GM12878 (cell line): ENCODE data around the gene ZSCAN26. TPM values are rescaled to one million over a fixed set of nuclear protein-coding genes. Genes with fewer than 3 reads are reported as not detected.

Experiments
- ATAC-seq: fragments of 200-7000 bp; cut with Tn5 transposase; 3 replicates; pipeline ENCODE4 v1.9.1; 2020; ENCODE audit warnings: mild to moderate bottlenecking, moderate library complexity
- BruUV-seq: library from RNA; stranded (reverse); fragments of 400-500 nt; replicated peaks from 2 replicates; lab custom pipeline; 2021; lab: Mats Ljungman, UMichigan
- CTCF ChIA-PET: fragments of 300-600 bp; sonication (Branson Sonifier 250); formaldehyde crosslinking; extraction: SDS; loops from one replicate; lab custom pipeline; 2021; ENCODE audit warnings: inconsistent platforms; lab: Yijun Ruan, JAX
- POLR2A ChIA-PET: fragments of 350-600 bp; formaldehyde crosslinking; extraction: SDS; loops from one replicate; lab custom pipeline; 2021; ENCODE audit warnings: inconsistent platforms; lab: Charles Lee
- RAD21 ChIA-PET: fragments of 300-600 bp; sonication (Branson Sonifier 250); formaldehyde crosslinking; loops from one replicate; lab custom pipeline; 2023; ENCODE audit warnings: antibody characterized with exemption; ENCODE audit not compliant: unreplicated experiment; lab: Charles Lee
- SMC1A ChIA-PET: fragments of 300-600 bp; sonication (Branson Sonifier 250); formaldehyde crosslinking; loops from one replicate; lab custom pipeline; 2023; ENCODE audit not compliant: unreplicated experiment, uncharacterized antibody; lab: Charles Lee
- DNase-seq: peaks from one replicate; pipeline ENCODE4 v3.0.0-alpha.2; 2011; ENCODE audit warnings: low read depth, low spot score
- FAIRE-seq: peaks from 3 replicates; lab custom pipeline; 2011; peaks lifted over from hg19 to GRCh38; lab: Jason Lieb, UNC
- H2AFZ ChIP-seq: 2 replicates; pipeline ENCODE4 v1.6.0; 2011; ENCODE audit warnings: low read depth, low read length, control low read depth; ENCODE audit not compliant: control insufficient read depth
- H3K27ac ChIP-seq: 2 replicates; pipeline ENCODE4 v1.5.1; 2011; ENCODE audit warnings: control low read depth; ENCODE audit not compliant: control insufficient read depth, insufficient read depth
- H3K27me3 ChIP-seq, 2 experiments: replicated peaks in 1 of 2; 2 replicates each; pipeline versions ENCODE4 v1.6.0 to v1.6.1; 2011; ENCODE audit warnings: low read length in 1 of 2; ENCODE audit not compliant: control insufficient read depth in 2 of 2, insufficient read depth in 2 of 2
- H3K36me3 ChIP-seq, 2 experiments: 2 replicates each; pipeline ENCODE4 v1.5.1; 2011; ENCODE audit warnings: low read length in 1 of 2; ENCODE audit not compliant: control insufficient read depth in 2 of 2, insufficient read depth in 2 of 2
- H3K4me1 ChIP-seq: 2 replicates; pipeline ENCODE4 v1.6.1; 2011; ENCODE audit warnings: mild to moderate bottlenecking, low read length, moderate library complexity, mixed read lengths; ENCODE audit not compliant: control insufficient read depth, insufficient read depth
- H3K4me2 ChIP-seq: 2 replicates; pipeline ENCODE4 v1.6.0; 2011; ENCODE audit warnings: control low read depth; ENCODE audit not compliant: control insufficient read depth, insufficient read depth
- H3K4me3 ChIP-seq: fragments of 200-600 bp; sonication (generic); 2 replicates; pipeline ENCODE4 v1.5.1; 2016
- H3K79me2 ChIP-seq: 2 replicates; pipeline ENCODE4 v1.6.0; 2011; ENCODE audit warnings: low read length; ENCODE audit not compliant: control insufficient read depth, insufficient read depth
- H3K9ac ChIP-seq: 2 replicates; pipeline ENCODE4 v1.8.0; 2011; ENCODE audit warnings: low read length, control low read depth, mixed read lengths; ENCODE audit not compliant: control insufficient read depth, insufficient read depth
- H3K9me3 ChIP-seq: replicated peaks from 3 replicates; pipeline ENCODE4 v1.5.1; 2011; ENCODE audit warnings: mild to moderate bottlenecking, low read length; ENCODE audit not compliant: control insufficient read depth, insufficient read depth
- H4K20me1 ChIP-seq: 2 replicates; pipeline ENCODE4 v1.6.0; 2011; ENCODE audit not compliant: control insufficient read depth, insufficient read depth
- BHLHE40 ChIP-seq, 2 experiments: fragments of 450-650 bp in 1 of 2; IDR thresholded peaks; 2 replicates each; pipeline ENCODE4 v1.6.1; 2011 to 2017; ENCODE audit warnings: low read depth in 2 of 2, borderline replicate concordance in 1 of 2, improper control_type of control experiment in 1 of 2, low read length in 1 of 2, mild to moderate bottlenecking in 1 of 2
- DPF2 ChIP-seq: fragments of 450-650 bp; IDR thresholded peaks from 2 replicates; pipeline ENCODE4 v1.6.1; 2017; ENCODE audit warnings: mild to moderate bottlenecking
- HDAC6 ChIP-seq: fragments of 200-600 bp; sonication (generic); IDR thresholded peaks from one replicate; pipeline ENCODE4 v1.8.0; 2017; ENCODE audit warnings: antibody characterized with exemption; ENCODE audit not compliant: unreplicated experiment
- IKZF2 ChIP-seq, 2 experiments: fragments of 450-650 bp; IDR thresholded peaks; 2 replicates each; pipeline ENCODE4 v1.6.1; 2017; ENCODE audit warnings: mild to moderate bottlenecking in 2 of 2, moderate library complexity in 2 of 2
- JUND ChIP-seq: IDR thresholded peaks from 2 replicates; pipeline ENCODE4 v1.6.1; 2012; ENCODE audit warnings: low read depth, mild to moderate bottlenecking, low read length, improper control_type of control experiment, moderate library complexity
- MYC ChIP-seq: IDR thresholded peaks from 2 replicates; pipeline ENCODE4 v1.6.1; 2011; ENCODE audit warnings: mild to moderate bottlenecking, low read length, moderate library complexity, inconsistent platforms; ENCODE audit not compliant: insufficient read depth, insufficient replicate concordance, insufficient read length, severe bottlenecking
- POLR2A ChIP-seq: IDR thresholded peaks from 2 replicates; pipeline ENCODE4 v1.6.1; 2011; ENCODE audit warnings: low read depth, mild to moderate bottlenecking, low read length
- POU2F2 ChIP-seq: IDR thresholded peaks from 3 replicates; pipeline ENCODE4 v1.6.1; 2011; ENCODE audit warnings: low read depth, mild to moderate bottlenecking, low read length, borderline replicate concordance
- TCF7 ChIP-seq: IDR thresholded peaks from 2 replicates; pipeline ENCODE4 v1.6.1; 2014; ENCODE audit warnings: antibody characterized with exemption, borderline replicate concordance
- WGBS: methylation state at CpG from one replicate; pipeline ENCODE4 v1.1.6; 2016; ENCODE audit warnings: low lambda C conversion rate; ENCODE audit not compliant: insufficient replicate concordance, insufficient coverage; ENCODE audit errors: missing lambda C conversion rate; 5-methylcytosine and 5-hydroxymethylcytosine counted together
- in situ Hi-C: fragments of 300-500 bp; cut with MboI; formaldehyde crosslinking; loops from 9 replicates; pipeline ENCODE4 v1.14.3; 2018; ENCODE audit warnings: mixed read lengths
- intact Hi-C: fragments of 100-400 bp; cut with micrococcal nuclease; formaldehyde crosslinking; loops from one replicate; pipeline ENCODE4 v1.14.2; 2022; ENCODE audit not compliant: unreplicated experiment
- polyA plus RNA-seq, 11 experiments: library from polyadenylated mRNA; depleted of rRNA in 4 of 11; unstranded in 6 of 11; stranded (reverse) in 5 of 11; fragments of >200 nt; fragmentation: Nextera tagmentation in 4 of 11; fragmentation: Illumina TruSeq in 1 of 11; extraction: Ambion mirVana in 4 of 11; extraction: Trizol in 1 of 11; gene quantifications; 1 replicate in 1 of 11; 2 replicates in 10 of 11; pipeline versions ENCODE4 v1.2.1 to v1.2.3, GENCODE V29; 2011 to 2016; ENCODE audit warnings: inconsistent platforms in 2 of 11, missing spikeins in 2 of 11, low read depth in 1 of 11
- total RNA-seq, 4 experiments: library from RNA; depleted of rRNA in 3 of 4; stranded (reverse); fragments of >200 nt in 3 of 4; fragmentation: Illumina TruSeq in 1 of 4; extraction: Trizol in 1 of 4; gene quantifications; 2 replicates each; pipeline versions ENCODE4 v1.2.1 to v1.2.3, GENCODE V29; 2013 to 2021
- TF ChIP-seq, protein P1 (sequence below): IDR thresholded peaks from 2 replicates; pipeline ENCODE4 v1.6.1; 2011; ENCODE audit warnings: mild to moderate bottlenecking, low read depth, low read length, moderate library complexity; ENCODE audit not compliant: insufficient replicate concordance
- TF ChIP-seq, protein P2 (sequence below): fragments of 450-650 bp; conservative IDR thresholded peaks from 2 replicates; pipeline ENCODE4 v1.6.1; 2017; ENCODE audit warnings: mild to moderate bottlenecking, moderate library complexity

The ZSCAN26 gene
- total and polyA plus RNA-seq, 10 of the 15 experiments (the other 5 are each of a cell fraction or from before 2014, with no cell fraction given) = 4.5 to 13.3 (median 6.5) TPM

DNA sequence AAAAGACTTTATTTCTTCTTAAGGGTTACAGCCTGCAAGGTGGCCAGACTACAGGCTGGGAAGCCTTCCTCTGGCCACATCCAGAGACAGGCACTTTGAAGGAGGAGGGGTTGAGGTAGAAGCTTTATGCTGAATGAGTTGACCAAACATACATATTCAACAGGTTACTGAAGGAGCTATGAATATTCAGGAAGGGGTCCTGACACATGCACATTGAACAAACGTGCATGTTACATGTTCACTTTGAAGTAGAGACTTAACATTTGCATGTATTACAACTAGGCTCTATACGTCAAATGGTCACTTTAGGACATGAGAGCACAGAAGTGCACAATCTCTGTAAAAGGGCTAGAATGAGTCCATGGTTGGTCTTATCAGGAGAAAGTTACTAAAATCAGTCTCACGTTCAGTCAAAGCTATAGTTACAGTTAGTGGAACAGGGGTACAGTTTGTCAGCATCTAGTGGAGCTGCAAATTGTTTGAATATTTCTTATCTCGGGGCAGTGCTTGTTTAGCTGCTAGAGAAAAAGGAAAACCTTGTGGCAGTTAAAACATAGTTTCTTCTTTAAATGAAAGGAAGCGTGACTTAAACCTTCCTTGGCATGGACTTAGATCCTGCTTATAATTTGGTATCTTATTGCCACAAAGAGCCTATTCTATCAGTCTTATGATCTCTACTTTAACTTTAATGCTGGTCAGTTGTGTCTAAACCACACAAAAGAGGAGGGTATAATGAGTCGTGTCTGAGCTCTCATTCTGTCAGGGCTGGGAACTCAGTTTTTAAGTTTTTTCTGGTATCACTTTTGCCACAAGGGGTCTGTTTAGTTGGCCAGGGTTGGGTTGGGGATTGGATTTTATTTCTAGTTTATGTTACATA, 46.4 kb upstream of the ZSCAN26 start:
- ChIA-PET RAD21 (interaction anchor here (0.5 to 0.9 kb wide), 2 partner anchors 136 to 330 kb away, joined by 3 to 4 read pairs; a partner anchor contains a TSS), CTCF (interaction anchor here (0.6 to 1.6 kb wide), 5 partner anchors 9 to 1010 kb away, joined by 3 to 5 read pairs (median 3); no protein-coding TSS in a partner anchor), POLR2A (interaction anchor here (0.6 to 2.1 kb wide), 4 partner anchors 9 to 695 kb away, joined by 3 to 8 read pairs (median 4); partner anchors contain the start of gene ZSCAN26), SMC1A (interaction anchor here (0.7 to 3.2 kb wide), 6 partner anchors 13 to 136 kb away, joined by 3 to 13 read pairs (median 3); partner anchors contain the start of genes ZKSCAN8 and ZSCAN26)
- no peak overlapping the region for H3K9ac ChIP-seq
- no peaks in the 10 kb centered on the region for H4K20me1 ChIP-seq
- H2AFZ ChIP-seq = peak overlapping the region; percentile 42; the same call in 1 of the 2 replicates
- no peak overlapping the region for H3K27ac ChIP-seq
- H3K4me2 ChIP-seq = no peak overlapping the region
- in situ Hi-C loops (no loop called here), intact Hi-C loops (no loop called here)
- H3K4me3 ChIP-seq = no peak overlapping the region
- no peak for FAIRE-seq
- DNase-seq = no peak
- no peak for ATAC-seq
- WGBS = 4% methylated on average over 6 of the region's 6 CpGs
- no peaks in the 10 kb centered on the region; the same call in 2 of the 3 replicates for H3K9me3 ChIP-seq
- TF ChIP-seq POU2F2 (no peak), POLR2A (no peak), HDAC6 (no peak), MYC (no peak), JUND (no peak), DPF2 (no peak), IKZF2 (IDR thresholded peaks at IDR 0.05) (no peak), BHLHE40 (IDR thresholded peaks at IDR 0.05; ENCODE audit: borderline replicate concordance in 1 of 2, low read depth in 2 of 2, low read length in 1 of 2) (no peak), TCF7 (no peak)
- TF ChIP-seq, protein P1, sequence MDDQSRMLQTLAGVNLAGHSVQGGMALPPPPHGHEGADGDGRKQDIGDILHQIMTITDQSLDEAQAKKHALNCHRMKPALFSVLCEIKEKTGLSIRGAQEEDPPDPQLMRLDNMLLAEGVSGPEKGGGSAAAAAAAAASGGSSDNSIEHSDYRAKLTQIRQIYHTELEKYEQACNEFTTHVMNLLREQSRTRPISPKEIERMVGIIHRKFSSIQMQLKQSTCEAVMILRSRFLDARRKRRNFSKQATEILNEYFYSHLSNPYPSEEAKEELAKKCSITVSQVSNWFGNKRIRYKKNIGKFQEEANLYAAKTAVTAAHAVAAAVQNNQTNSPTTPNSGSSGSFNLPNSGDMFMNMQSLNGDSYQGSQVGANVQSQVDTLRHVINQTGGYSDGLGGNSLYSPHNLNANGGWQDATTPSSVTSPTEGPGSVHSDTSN = no peak
- TF ChIP-seq, protein P2, sequence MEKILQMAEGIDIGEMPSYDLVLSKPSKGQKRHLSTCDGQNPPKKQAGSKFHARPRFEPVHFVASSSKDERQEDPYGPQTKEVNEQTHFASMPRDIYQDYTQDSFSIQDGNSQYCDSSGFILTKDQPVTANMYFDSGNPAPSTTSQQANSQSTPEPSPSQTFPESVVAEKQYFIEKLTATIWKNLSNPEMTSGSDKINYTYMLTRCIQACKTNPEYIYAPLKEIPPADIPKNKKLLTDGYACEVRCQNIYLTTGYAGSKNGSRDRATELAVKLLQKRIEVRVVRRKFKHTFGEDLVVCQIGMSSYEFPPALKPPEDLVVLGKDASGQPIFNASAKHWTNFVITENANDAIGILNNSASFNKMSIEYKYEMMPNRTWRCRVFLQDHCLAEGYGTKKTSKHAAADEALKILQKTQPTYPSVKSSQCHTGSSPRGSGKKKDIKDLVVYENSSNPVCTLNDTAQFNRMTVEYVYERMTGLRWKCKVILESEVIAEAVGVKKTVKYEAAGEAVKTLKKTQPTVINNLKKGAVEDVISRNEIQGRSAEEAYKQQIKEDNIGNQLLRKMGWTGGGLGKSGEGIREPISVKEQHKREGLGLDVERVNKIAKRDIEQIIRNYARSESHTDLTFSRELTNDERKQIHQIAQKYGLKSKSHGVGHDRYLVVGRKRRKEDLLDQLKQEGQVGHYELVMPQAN = no peak
- no TSS peak for BruUV-seq
- H3K36me3 ChIP-seq = no peaks in the 10 kb centered on the region
- H3K79me2 ChIP-seq = peaks cover 7% of the 10 kb centered on the region
- H3K27me3 ChIP-seq = no peaks in the 10 kb centered on the region
- peaks cover 3% of the 10 kb centered on the region; the same call in 1 of the 2 replicates for H3K4me1 ChIP-seq
